H1 (cell line): ENCODE data around the gene OR56A5. TPM values are rescaled to one million over a fixed set of nuclear protein-coding genes. Genes with fewer than 3 reads are reported as not detected.

ENCODE experiments used
- CTCF ChIA-PET: fragments of 300-600 bp; sonication (Branson Sonifier 250); formaldehyde crosslinking; loops from one replicate; lab custom pipeline; 2021; ENCODE audit not compliant: partially characterized antibody; lab: Charles Lee
- POLR2A ChIA-PET: fragments of 300-600 bp; sonication (Branson Sonifier 250); formaldehyde crosslinking; loops from one replicate; lab custom pipeline; 2021; ENCODE audit warnings: inconsistent platforms; ENCODE audit not compliant: partially characterized antibody; lab: Charles Lee
- DNase-seq, 2 experiments: peaks; one replicate each; pipeline versions ENCODE4 v3.0.0 to v3.0.0-alpha.2; 2010 to 2022; ENCODE audit warnings: low spot score in 2 of 2, low read depth in 1 of 2, mixed read lengths in 1 of 2
- FAIRE-seq: peaks from 2 replicates; lab custom pipeline; 2011; peaks lifted over from hg19 to GRCh38; lab: Jason Lieb, UNC
- H2AFZ ChIP-seq: 2 replicates; pipeline ENCODE4 v1.8.1; 2012; ENCODE audit warnings: low read length, inconsistent platforms
- H2AK5ac ChIP-seq: 2 replicates; pipeline ENCODE4 v1.6.1; 2013; ENCODE audit warnings: low read depth, low read length
- H2BK120ac ChIP-seq: replicated peaks from 2 replicates; pipeline ENCODE3; 2013; ENCODE audit warnings: low read depth, low read length, inconsistent platforms
- H2BK12ac ChIP-seq: 2 replicates; pipeline ENCODE4 v1.6.1; 2013; ENCODE audit warnings: low read depth, low read length
- H2BK15ac ChIP-seq: 2 replicates; pipeline ENCODE4 v1.6.1; 2013; ENCODE audit warnings: low read length
- H2BK20ac ChIP-seq: 2 replicates; pipeline ENCODE4 v1.6.1; 2013; ENCODE audit warnings: low read length
- H2BK5ac ChIP-seq: 2 replicates; pipeline ENCODE4 v1.6.1; 2013; ENCODE audit warnings: low read depth, low read length
- H3K14ac ChIP-seq: 2 replicates; pipeline ENCODE4 v1.6.1; 2013; ENCODE audit warnings: inconsistent platforms; ENCODE audit not compliant: insufficient read length
- H3K18ac ChIP-seq: 2 replicates; pipeline ENCODE4 v1.6.1; 2013; ENCODE audit warnings: low read length; ENCODE audit errors: extremely low read depth
- H3K23ac ChIP-seq: 2 replicates; pipeline ENCODE4 v1.6.1; 2013; ENCODE audit warnings: inconsistent platforms; ENCODE audit not compliant: insufficient read length
- H3K23me2 ChIP-seq: 2 replicates; pipeline ENCODE4 v1.6.1; 2013; ENCODE audit warnings: low read depth, low read length
- H3K27ac ChIP-seq: 2 replicates; pipeline ENCODE4 v1.6.1; 2011; ENCODE audit warnings: low read depth, low read length, inconsistent platforms
- H3K27me3 ChIP-seq, 4 experiments: replicated peaks in 1 of 4; 1 replicate in 1 of 4; 2 replicates in 3 of 4; pipeline versions ENCODE4 v1.6.1 to v1.8.1; 2011 to 2013; ENCODE audit warnings: low read length in 3 of 4, mild to moderate bottlenecking in 3 of 4, inconsistent platforms in 2 of 4, mixed read lengths in 2 of 4, moderate library complexity in 1 of 4; ENCODE audit not compliant: control insufficient read depth in 3 of 4, insufficient read depth in 3 of 4; ENCODE audit errors: extremely low read depth in 1 of 4
- H3K36me3 ChIP-seq, 4 experiments: 2 replicates each; pipeline versions ENCODE4 v1.6.1 to v1.8.1; 2011 to 2013; ENCODE audit warnings: mild to moderate bottlenecking in 4 of 4, low read length in 3 of 4, moderate library complexity in 2 of 4, control low read depth in 1 of 4, inconsistent platforms in 1 of 4; ENCODE audit not compliant: insufficient read depth in 4 of 4, control insufficient read depth in 2 of 4
- H3K4ac ChIP-seq: replicated peaks from 2 replicates; pipeline ENCODE3; 2013; ENCODE audit warnings: low read length, low read depth, mixed read lengths, inconsistent platforms; ENCODE audit not compliant: insufficient read length
- H3K4me1 ChIP-seq, 4 experiments: replicated peaks in 1 of 4; 1 replicate in 1 of 4; 2 replicates in 3 of 4; pipeline versions ENCODE4 v1.6.1 to v1.8.1; 2011 to 2013; ENCODE audit warnings: low read length in 3 of 4, inconsistent platforms in 2 of 4, mixed read lengths in 1 of 4; ENCODE audit not compliant: insufficient read depth in 4 of 4, control insufficient read depth in 3 of 4
- H3K4me2 ChIP-seq, 2 experiments: 2 replicates each; pipeline versions ENCODE4 v1.6.1 to v1.8.1; 2011 to 2013; ENCODE audit warnings: low read depth in 2 of 2, low read length in 2 of 2, control low read depth in 1 of 2, inconsistent platforms in 1 of 2, mild to moderate bottlenecking in 1 of 2; ENCODE audit not compliant: insufficient read depth in 1 of 2
- H3K4me3 ChIP-seq, 4 experiments: fragments of 200-600, 300-600 bp in 1 of 4; sonication (generic), shearing (Covaris generic), sonication (Bioruptor Twin) in 1 of 4; 2 replicates each; pipeline versions ENCODE4 v1.5.1 to v1.8.1; 2011 to 2016; ENCODE audit warnings: low read length in 4 of 4, low read depth in 3 of 4, control low read depth in 2 of 4, inconsistent platforms in 2 of 4, mild to moderate bottlenecking in 2 of 4, mixed read lengths in 1 of 4, moderate library complexity in 1 of 4; ENCODE audit not compliant: insufficient read depth in 2 of 4; ENCODE audit errors: extremely low read depth in 1 of 4
- H3K56ac ChIP-seq: replicated peaks from 2 replicates; pipeline ENCODE3; 2013; ENCODE audit warnings: low read depth, mild to moderate bottlenecking, mixed read lengths, low read length, inconsistent platforms; ENCODE audit not compliant: insufficient read length
- H3K79me1 ChIP-seq: 2 replicates; pipeline ENCODE4 v1.6.1; 2013; ENCODE audit warnings: low read depth, low read length, control low read depth
- H3K79me2 ChIP-seq, 2 experiments: 2 replicates each; pipeline versions ENCODE4 v1.6.1 to v1.8.1; 2012 to 2013; ENCODE audit warnings: low read length in 2 of 2, mild to moderate bottlenecking in 2 of 2, inconsistent platforms in 1 of 2; ENCODE audit not compliant: insufficient read depth in 2 of 2, control insufficient read depth in 1 of 2
- H3K9ac ChIP-seq, 4 experiments: replicated peaks in 1 of 4; 1 replicate in 1 of 4; 2 replicates in 3 of 4; pipeline versions ENCODE4 v1.6.1 to v1.8.1; 2011 to 2013; ENCODE audit warnings: low read depth in 3 of 4, low read length in 3 of 4, control low read depth in 2 of 4, mild to moderate bottlenecking in 2 of 4, moderate library complexity in 2 of 4, inconsistent platforms in 1 of 4; ENCODE audit errors: extremely low read depth in 1 of 4
- H3K9me3 ChIP-seq, 2 experiments: 2 replicates each; pipeline versions ENCODE4 v1.6.1 to v1.8.1; 2012 to 2013; ENCODE audit warnings: mild to moderate bottlenecking in 2 of 2, moderate library complexity in 2 of 2, control low read depth in 1 of 2, inconsistent platforms in 1 of 2, low read depth in 1 of 2, low read length in 1 of 2, mixed read lengths in 1 of 2; ENCODE audit not compliant: insufficient read depth in 2 of 2
- H4K20me1 ChIP-seq, 2 experiments: replicated peaks in 1 of 2; 2 replicates each; pipeline versions ENCODE3 to v1.8.1; 2011 to 2013; ENCODE audit warnings: inconsistent platforms in 2 of 2, low read length in 2 of 2, mild to moderate bottlenecking in 1 of 2; ENCODE audit not compliant: insufficient read depth in 2 of 2, control insufficient read depth in 1 of 2
- H4K5ac ChIP-seq: 2 replicates; pipeline ENCODE4 v1.6.1; 2013; ENCODE audit warnings: low read length, low read depth, mixed read lengths, inconsistent platforms; ENCODE audit not compliant: insufficient read length
- H4K8ac ChIP-seq: 2 replicates; pipeline ENCODE4 v1.8.0; 2013; ENCODE audit warnings: mild to moderate bottlenecking, moderate library complexity, low read length, inconsistent platforms; ENCODE audit not compliant: insufficient read depth; ENCODE audit errors: extremely low read depth
- H4K91ac ChIP-seq: replicated peaks from 2 replicates; pipeline ENCODE3; 2013; ENCODE audit warnings: low read length, mixed read lengths, inconsistent platforms; ENCODE audit not compliant: insufficient read length
- BCL11A ChIP-seq, 2 experiments: IDR thresholded peaks; one replicate each; pipeline ENCODE4 v1.6.1; 2011; ENCODE audit warnings: low read depth in 2 of 2, low read length in 2 of 2, mild to moderate bottlenecking in 2 of 2
- BRCA1 ChIP-seq: IDR thresholded peaks from 2 replicates; pipeline ENCODE4 v1.6.1; 2012; ENCODE audit warnings: low read depth, low read length, improper control_type of control experiment
- CHD1 ChIP-seq: IDR thresholded peaks from 2 replicates; pipeline ENCODE4 v1.6.1; 2012; ENCODE audit warnings: low read depth, low read length, improper control_type of control experiment
- CHD2 ChIP-seq: IDR thresholded peaks from 2 replicates; pipeline ENCODE4 v1.6.1; 2012; ENCODE audit warnings: low read length, improper control_type of control experiment
- HDAC2 ChIP-seq, 2 experiments: fragments of 300-600 bp in 1 of 2; sonication (generic) in 1 of 2; IDR thresholded peaks; 2 replicates each; pipeline ENCODE4 v1.6.1; 2011 to 2012; ENCODE audit warnings: low read depth in 2 of 2, low read length in 2 of 2, mild to moderate bottlenecking in 2 of 2, moderate library complexity in 2 of 2, borderline replicate concordance in 1 of 2, inconsistent platforms in 1 of 2
- HDAC6 ChIP-seq: IDR thresholded peaks from one replicate; pipeline ENCODE4 v1.7.1; 2012; ENCODE audit warnings: low read depth, mild to moderate bottlenecking, inconsistent platforms, low read length, moderate library complexity
- MAFK ChIP-seq: IDR thresholded peaks from 2 replicates; pipeline ENCODE4 v1.6.1; 2012; ENCODE audit warnings: low read depth, mild to moderate bottlenecking, improper control_type of control experiment, low read length
- RAD21 ChIP-seq, 2 experiments: IDR thresholded peaks in 1 of 2; conservative IDR thresholded peaks in 1 of 2; 2 replicates each; pipeline ENCODE4 v1.6.1; 2011; ENCODE audit warnings: low read depth in 2 of 2, low read length in 2 of 2, improper control_type of control experiment in 1 of 2, inconsistent platforms in 1 of 2, mild to moderate bottlenecking in 1 of 2, moderate library complexity in 1 of 2
- RFX5 ChIP-seq: IDR thresholded peaks from 2 replicates; pipeline ENCODE4 v1.6.1; 2011; ENCODE audit warnings: low read depth, low read length, improper control_type of control experiment, borderline replicate concordance
- SIN3A ChIP-seq, 2 experiments: IDR thresholded peaks in 1 of 2; conservative IDR thresholded peaks in 1 of 2; 2 replicates each; pipeline ENCODE4 v1.6.1; 2011 to 2012; ENCODE audit warnings: low read length in 2 of 2, improper control_type of control experiment in 1 of 2, low read depth in 1 of 2, mild to moderate bottlenecking in 1 of 2
- SIRT6 ChIP-seq: IDR thresholded peaks from one replicate; pipeline ENCODE4 v1.7.1; 2012; ENCODE audit warnings: low read length, inconsistent platforms
- SP2 ChIP-seq: IDR thresholded peaks from 2 replicates; pipeline ENCODE4 v1.6.1; 2012; ENCODE audit warnings: mild to moderate bottlenecking, low read length, inconsistent platforms
- TCF12 ChIP-seq: IDR thresholded peaks from 2 replicates; pipeline ENCODE4 v1.6.1; 2011; ENCODE audit warnings: low read depth, mild to moderate bottlenecking, low read length
- ZNF274 ChIP-seq: IDR thresholded peaks from 2 replicates; pipeline ENCODE4 v1.7.0; 2012; ENCODE audit warnings: low read length, borderline replicate concordance; ENCODE audit errors: extremely low read depth
- polyA plus RNA-seq, 7 experiments: library from polyadenylated mRNA; depleted of rRNA in 3 of 7; stranded (reverse) in 5 of 7; unstranded in 2 of 7; fragments of >200 nt in 5 of 7; fragments of 200-250 nt in 2 of 7; gene quantifications; 1 replicate in 5 of 7; 2 replicates in 1 of 7; 4 replicates in 1 of 7; pipeline versions ENCODE4 v1.2.1 to v1.2.3, GENCODE V29; 2011 to 2013; ENCODE audit warnings: missing spikeins in 2 of 7, mixed read lengths in 2 of 7
- total RNA-seq: library from RNA; stranded (reverse); fragmentation: NEBNext Ultra II Directional; extraction: Animal tissue kit (Norgen Biotek cat#: 25700); gene quantifications from 2 replicates; pipeline ENCODE4 v1.2.1, GENCODE V29; 2021
- TF ChIP-seq, protein P1 (sequence below): IDR thresholded peaks from 2 replicates; pipeline ENCODE4 v1.6.1; 2011; ENCODE audit warnings: low read length, improper control_type of control experiment

Gene OR56A5
- total and polyA plus RNA-seq, 2 of the 8 experiments (the other 6 are each of a cell fraction or from before 2014, with no cell fraction given), result 0.14 TPM; not detected in 1

GRCh38 chr11:5923427-5923776, 44.9 kb downstream of the OR56A5 start:
- H2BK5ac ChIP-seq, result no peak overlapping the region
- no peak overlapping the region for H2AFZ ChIP-seq
- no peak overlapping the region for H3K27ac ChIP-seq
- no peaks in the 10 kb centered on the region for H3K79me1 ChIP-seq
- H3K4me2 ChIP-seq, result no peak overlapping the region
- no peak overlapping the region for H2AK5ac ChIP-seq
- H3K56ac ChIP-seq, result no peak overlapping the region
- H2BK15ac ChIP-seq, result no peak overlapping the region
- no peak overlapping the region for H4K8ac ChIP-seq
- ChIA-PET CTCF (interaction anchor here (1.3 to 1.4 kb wide), 2 partner anchors 16 to 335 kb away, joined by 3 to 4 read pairs; no protein-coding TSS in a partner anchor), POLR2A (no interaction called here)
- no peak overlapping the region for H3K23ac ChIP-seq
- no peaks in the 10 kb centered on the region for H3K27me3 ChIP-seq
- H2BK12ac ChIP-seq, result no peak overlapping the region
- no peak overlapping the region for H4K91ac ChIP-seq
- DNase-seq, result no peak
- no peak overlapping the region for H3K14ac ChIP-seq
- H3K23me2 ChIP-seq, result no peaks in the 10 kb centered on the region
- peaks cover 0 to under 1% of the 10 kb centered on the region in 2 experiments; a peak in 2 of 4 replicates for H3K9me3 ChIP-seq
- no peak for FAIRE-seq
- no peaks in the 10 kb centered on the region for H3K79me2 ChIP-seq
- TF ChIP-seq TCF12 (no peak), BRCA1 (no peak), CHD2 (no peak), RFX5 (no peak), HDAC6 (no peak), RAD21 (IDR thresholded peaks at IDR 0.05 in 1 of 2, conservative IDR thresholded peaks at IDR 0.05 in 1 of 2; ENCODE audit: low read depth in 2 of 2, low read length in 2 of 2) (no peak), ZNF274 (no peak), HDAC2 (IDR thresholded peaks at IDR 0.05; ENCODE audit: borderline replicate concordance in 1 of 2, low read depth in 2 of 2, low read length in 2 of 2) (no peak), MAFK (no peak), CHD1 (no peak), SIRT6 (no peak), SP2 (no peak), SIN3A (conservative IDR thresholded peaks at IDR 0.05 in 1 of 2, IDR thresholded peaks at IDR 0.05 in 1 of 2; ENCODE audit: low read depth in 1 of 2, low read length in 2 of 2) (no peak), BCL11A (IDR thresholded peaks at IDR 0.05; ENCODE audit: low read depth in 2 of 2, low read length in 2 of 2) (no peak)
- TF ChIP-seq, protein P1, sequence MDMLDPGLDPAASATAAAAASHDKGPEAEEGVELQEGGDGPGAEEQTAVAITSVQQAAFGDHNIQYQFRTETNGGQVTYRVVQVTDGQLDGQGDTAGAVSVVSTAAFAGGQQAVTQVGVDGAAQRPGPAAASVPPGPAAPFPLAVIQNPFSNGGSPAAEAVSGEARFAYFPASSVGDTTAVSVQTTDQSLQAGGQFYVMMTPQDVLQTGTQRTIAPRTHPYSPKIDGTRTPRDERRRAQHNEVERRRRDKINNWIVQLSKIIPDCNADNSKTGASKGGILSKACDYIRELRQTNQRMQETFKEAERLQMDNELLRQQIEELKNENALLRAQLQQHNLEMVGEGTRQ, result no peak
- H3K9ac ChIP-seq, result no peak overlapping the region
- no peak overlapping the region for H2BK20ac ChIP-seq
- no peak overlapping the region for H3K4me3 ChIP-seq
- no peak overlapping the region for H2BK120ac ChIP-seq
- H4K20me1 ChIP-seq, result no peaks in the 10 kb centered on the region
- H3K36me3 ChIP-seq, result no peaks in the 10 kb centered on the region
- no peak overlapping the region for H3K18ac ChIP-seq
- no peaks in the 10 kb centered on the region for H3K4me1 ChIP-seq
- no peak overlapping the region for H3K4ac ChIP-seq
- no peak overlapping the region for H4K5ac ChIP-seq
